H1 (cell line): Measurements from ENCODE around the gene ADGRB3. TPM values are rescaled to one million over a fixed set of nuclear protein-coding genes. Genes with fewer than 3 reads are reported as not detected.

Experiments
- CTCF ChIA-PET: fragments of 300-600 bp; sonication (Branson Sonifier 250); formaldehyde crosslinking; loops from one replicate; lab custom pipeline; 2021; ENCODE audit not compliant: partially characterized antibody; lab: Charles Lee
- POLR2A ChIA-PET: fragments of 300-600 bp; sonication (Branson Sonifier 250); formaldehyde crosslinking; loops from one replicate; lab custom pipeline; 2021; ENCODE audit warnings: inconsistent platforms; ENCODE audit not compliant: partially characterized antibody; lab: Charles Lee
- DNase-seq, 2 experiments: peaks; one replicate each; pipeline versions ENCODE4 v3.0.0 to v3.0.0-alpha.2; 2010 to 2022; ENCODE audit warnings: low spot score in 2 of 2, low read depth in 1 of 2, mixed read lengths in 1 of 2
- FAIRE-seq: peaks from 2 replicates; lab custom pipeline; 2011; peaks lifted over from hg19 to GRCh38; lab: Jason Lieb, UNC
- H2AFZ ChIP-seq: 2 replicates; pipeline ENCODE4 v1.8.1; 2012; ENCODE audit warnings: low read length, inconsistent platforms
- H2AK5ac ChIP-seq: 2 replicates; pipeline ENCODE4 v1.6.1; 2013; ENCODE audit warnings: low read depth, low read length
- H2BK120ac ChIP-seq: replicated peaks from 2 replicates; pipeline ENCODE3; 2013; ENCODE audit warnings: low read depth, low read length, inconsistent platforms
- H2BK12ac ChIP-seq: 2 replicates; pipeline ENCODE4 v1.6.1; 2013; ENCODE audit warnings: low read depth, low read length
- H2BK15ac ChIP-seq: 2 replicates; pipeline ENCODE4 v1.6.1; 2013; ENCODE audit warnings: low read length
- H2BK20ac ChIP-seq: 2 replicates; pipeline ENCODE4 v1.6.1; 2013; ENCODE audit warnings: low read length
- H2BK5ac ChIP-seq: 2 replicates; pipeline ENCODE4 v1.6.1; 2013; ENCODE audit warnings: low read depth, low read length
- H3K14ac ChIP-seq: 2 replicates; pipeline ENCODE4 v1.6.1; 2013; ENCODE audit warnings: inconsistent platforms; ENCODE audit not compliant: insufficient read length
- H3K18ac ChIP-seq: 2 replicates; pipeline ENCODE4 v1.6.1; 2013; ENCODE audit warnings: low read length; ENCODE audit errors: extremely low read depth
- H3K23ac ChIP-seq: 2 replicates; pipeline ENCODE4 v1.6.1; 2013; ENCODE audit warnings: inconsistent platforms; ENCODE audit not compliant: insufficient read length
- H3K23me2 ChIP-seq: 2 replicates; pipeline ENCODE4 v1.6.1; 2013; ENCODE audit warnings: low read depth, low read length
- H3K27ac ChIP-seq: 2 replicates; pipeline ENCODE4 v1.6.1; 2011; ENCODE audit warnings: low read depth, low read length, inconsistent platforms
- H3K27me3 ChIP-seq, 4 experiments: replicated peaks in 1 of 4; 1 replicate in 1 of 4; 2 replicates in 3 of 4; pipeline versions ENCODE4 v1.6.1 to v1.8.1; 2011 to 2013; ENCODE audit warnings: low read length in 3 of 4, mild to moderate bottlenecking in 3 of 4, inconsistent platforms in 2 of 4, mixed read lengths in 2 of 4, moderate library complexity in 1 of 4; ENCODE audit not compliant: control insufficient read depth in 3 of 4, insufficient read depth in 3 of 4; ENCODE audit errors: extremely low read depth in 1 of 4
- H3K36me3 ChIP-seq, 4 experiments: 2 replicates each; pipeline versions ENCODE4 v1.6.1 to v1.8.1; 2011 to 2013; ENCODE audit warnings: mild to moderate bottlenecking in 4 of 4, low read length in 3 of 4, moderate library complexity in 2 of 4, control low read depth in 1 of 4, inconsistent platforms in 1 of 4; ENCODE audit not compliant: insufficient read depth in 4 of 4, control insufficient read depth in 2 of 4
- H3K4ac ChIP-seq: replicated peaks from 2 replicates; pipeline ENCODE3; 2013; ENCODE audit warnings: low read length, low read depth, mixed read lengths, inconsistent platforms; ENCODE audit not compliant: insufficient read length
- H3K4me1 ChIP-seq, 4 experiments: replicated peaks in 1 of 4; 1 replicate in 1 of 4; 2 replicates in 3 of 4; pipeline versions ENCODE4 v1.6.1 to v1.8.1; 2011 to 2013; ENCODE audit warnings: low read length in 3 of 4, inconsistent platforms in 2 of 4, mixed read lengths in 1 of 4; ENCODE audit not compliant: insufficient read depth in 4 of 4, control insufficient read depth in 3 of 4
- H3K4me2 ChIP-seq, 2 experiments: 2 replicates each; pipeline versions ENCODE4 v1.6.1 to v1.8.1; 2011 to 2013; ENCODE audit warnings: low read depth in 2 of 2, low read length in 2 of 2, control low read depth in 1 of 2, inconsistent platforms in 1 of 2, mild to moderate bottlenecking in 1 of 2; ENCODE audit not compliant: insufficient read depth in 1 of 2
- H3K4me3 ChIP-seq, 4 experiments: fragments of 200-600, 300-600 bp in 1 of 4; sonication (generic), shearing (Covaris generic), sonication (Bioruptor Twin) in 1 of 4; 2 replicates each; pipeline versions ENCODE4 v1.5.1 to v1.8.1; 2011 to 2016; ENCODE audit warnings: low read length in 4 of 4, low read depth in 3 of 4, control low read depth in 2 of 4, inconsistent platforms in 2 of 4, mild to moderate bottlenecking in 2 of 4, mixed read lengths in 1 of 4, moderate library complexity in 1 of 4; ENCODE audit not compliant: insufficient read depth in 2 of 4; ENCODE audit errors: extremely low read depth in 1 of 4
- H3K56ac ChIP-seq: replicated peaks from 2 replicates; pipeline ENCODE3; 2013; ENCODE audit warnings: low read depth, mild to moderate bottlenecking, mixed read lengths, low read length, inconsistent platforms; ENCODE audit not compliant: insufficient read length
- H3K79me1 ChIP-seq: 2 replicates; pipeline ENCODE4 v1.6.1; 2013; ENCODE audit warnings: low read depth, low read length, control low read depth
- H3K79me2 ChIP-seq, 2 experiments: 2 replicates each; pipeline versions ENCODE4 v1.6.1 to v1.8.1; 2012 to 2013; ENCODE audit warnings: low read length in 2 of 2, mild to moderate bottlenecking in 2 of 2, inconsistent platforms in 1 of 2; ENCODE audit not compliant: insufficient read depth in 2 of 2, control insufficient read depth in 1 of 2
- H3K9ac ChIP-seq, 4 experiments: replicated peaks in 1 of 4; 1 replicate in 1 of 4; 2 replicates in 3 of 4; pipeline versions ENCODE4 v1.6.1 to v1.8.1; 2011 to 2013; ENCODE audit warnings: low read depth in 3 of 4, low read length in 3 of 4, control low read depth in 2 of 4, mild to moderate bottlenecking in 2 of 4, moderate library complexity in 2 of 4, inconsistent platforms in 1 of 4; ENCODE audit errors: extremely low read depth in 1 of 4
- H3K9me3 ChIP-seq, 2 experiments: 2 replicates each; pipeline versions ENCODE4 v1.6.1 to v1.8.1; 2012 to 2013; ENCODE audit warnings: mild to moderate bottlenecking in 2 of 2, moderate library complexity in 2 of 2, control low read depth in 1 of 2, inconsistent platforms in 1 of 2, low read depth in 1 of 2, low read length in 1 of 2, mixed read lengths in 1 of 2; ENCODE audit not compliant: insufficient read depth in 2 of 2
- H4K20me1 ChIP-seq, 2 experiments: replicated peaks in 1 of 2; 2 replicates each; pipeline versions ENCODE3 to v1.8.1; 2011 to 2013; ENCODE audit warnings: inconsistent platforms in 2 of 2, low read length in 2 of 2, mild to moderate bottlenecking in 1 of 2; ENCODE audit not compliant: insufficient read depth in 2 of 2, control insufficient read depth in 1 of 2
- H4K5ac ChIP-seq: 2 replicates; pipeline ENCODE4 v1.6.1; 2013; ENCODE audit warnings: low read length, low read depth, mixed read lengths, inconsistent platforms; ENCODE audit not compliant: insufficient read length
- H4K8ac ChIP-seq: 2 replicates; pipeline ENCODE4 v1.8.0; 2013; ENCODE audit warnings: mild to moderate bottlenecking, moderate library complexity, low read length, inconsistent platforms; ENCODE audit not compliant: insufficient read depth; ENCODE audit errors: extremely low read depth
- H4K91ac ChIP-seq: replicated peaks from 2 replicates; pipeline ENCODE3; 2013; ENCODE audit warnings: low read length, mixed read lengths, inconsistent platforms; ENCODE audit not compliant: insufficient read length
- BCL11A ChIP-seq, 2 experiments: IDR thresholded peaks; one replicate each; pipeline ENCODE4 v1.6.1; 2011; ENCODE audit warnings: low read depth in 2 of 2, low read length in 2 of 2, mild to moderate bottlenecking in 2 of 2
- CHD2 ChIP-seq: IDR thresholded peaks from 2 replicates; pipeline ENCODE4 v1.6.1; 2012; ENCODE audit warnings: low read length, improper control_type of control experiment
- GTF2F1 ChIP-seq: IDR thresholded peaks from 2 replicates; pipeline ENCODE4 v1.6.1; 2012; ENCODE audit warnings: low read depth, low read length, improper control_type of control experiment, borderline replicate concordance
- RXRA ChIP-seq: IDR thresholded peaks from 2 replicates; pipeline ENCODE4 v1.6.1; 2011; ENCODE audit warnings: low read depth, mild to moderate bottlenecking, low read length, moderate library complexity; ENCODE audit not compliant: insufficient read depth
- TEAD4 ChIP-seq: IDR thresholded peaks from 2 replicates; pipeline ENCODE4 v1.6.1; 2012; ENCODE audit warnings: low read depth, low read length, inconsistent platforms, mixed read lengths
- WGBS, 2 experiments: shearing (Covaris generic) in 1 of 2; methylation state at CpG; one replicate each; pipeline versions ENCODE4 v1.1.6 to v1.1.7; 2013 to 2015; ENCODE audit warnings: low lambda C conversion rate in 2 of 2, mixed read lengths in 2 of 2, inconsistent platforms in 1 of 2, low coverage in 1 of 2, missing lambda C conversion rate in 1 of 2; ENCODE audit not compliant: insufficient replicate concordance in 2 of 2, insufficient coverage in 1 of 2, insufficient read length in 1 of 2; ENCODE audit errors: extremely low coverage in 1 of 2, missing lambda C conversion rate in 1 of 2; 5-methylcytosine and 5-hydroxymethylcytosine counted together
- polyA plus RNA-seq, 7 experiments: library from polyadenylated mRNA; depleted of rRNA in 3 of 7; stranded (reverse) in 5 of 7; unstranded in 2 of 7; fragments of >200 nt in 5 of 7; fragments of 200-250 nt in 2 of 7; gene quantifications; 1 replicate in 5 of 7; 2 replicates in 1 of 7; 4 replicates in 1 of 7; pipeline versions ENCODE4 v1.2.1 to v1.2.3, GENCODE V29; 2011 to 2013; ENCODE audit warnings: missing spikeins in 2 of 7, mixed read lengths in 2 of 7
- total RNA-seq: library from RNA; stranded (reverse); fragmentation: NEBNext Ultra II Directional; extraction: Animal tissue kit (Norgen Biotek cat#: 25700); gene quantifications from 2 replicates; pipeline ENCODE4 v1.2.1, GENCODE V29; 2021

The ADGRB3 gene
- total and polyA plus RNA-seq, 2 of the 8 experiments (the other 6 are each of a cell fraction or from before 2014, with no cell fraction given) = 0.35 to 1.2 TPM

DNA sequence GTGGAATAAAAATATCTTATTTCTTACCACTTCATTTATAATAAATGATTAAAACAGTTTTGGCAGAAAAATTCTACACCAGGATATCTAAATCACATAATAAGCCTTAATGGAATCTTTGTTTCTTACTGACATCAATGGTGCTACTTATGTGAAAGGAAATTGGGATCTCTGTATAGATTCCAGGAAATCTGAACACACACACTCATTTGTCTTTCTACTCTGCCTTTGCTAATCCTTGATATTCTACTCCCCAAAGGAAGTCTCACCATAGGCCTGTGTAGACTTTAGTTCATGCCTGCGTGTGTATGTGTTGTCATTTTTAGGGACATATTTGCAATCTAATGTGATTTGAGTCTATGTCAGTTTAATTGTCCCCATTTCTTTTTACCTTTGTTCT lies 7.9 kb downstream of the ADGRB3 start:
- Histone ChIP-seq H3K18ac (no peak overlapping the region), H2BK15ac (no peak overlapping the region), H3K79me2 (no peaks in the 10 kb centered on the region), H3K79me1 (no peaks in the 10 kb centered on the region), H4K20me1 (peaks cover 0 to 4% of the 10 kb centered on the region in 2 experiments), H3K4me2 (no peak overlapping the region), H2AFZ (no peak overlapping the region), H2BK120ac (no peak overlapping the region), H3K23me2 (peaks cover 10% of the 10 kb centered on the region), H3K4me1 (peaks cover 0 to 13% (median 7%) of the 10 kb centered on the region in 4 experiments; a peak in 5 of 7 replicates), H3K14ac (no peak overlapping the region), H2AK5ac (no peak overlapping the region), H3K56ac (no peak overlapping the region), H4K8ac (no peak overlapping the region), H3K4me3 (no peak overlapping the region), H3K23ac (no peak overlapping the region), H2BK12ac (no peak overlapping the region), H4K91ac (no peak overlapping the region), H3K4ac (no peak overlapping the region), H2BK20ac (no peak overlapping the region), H3K27me3 (peaks cover 0 to 16% (median 9%) of the 10 kb centered on the region in 4 experiments; a peak in 5 of 7 replicates), H3K36me3 (no peaks in the 10 kb centered on the region), H3K9ac (no peak overlapping the region), H3K27ac (no peak overlapping the region), H2BK5ac (no peak overlapping the region), H3K9me3 (no peaks in the 10 kb centered on the region), H4K5ac (no peak overlapping the region)
- FAIRE-seq = no peak
- DNase-seq = no peak
- 87% methylated on average over 1 of the region's 1 CpG; no CpG with 5 or more reads in 1 of the 2 experiments for WGBS, 2 experiments
- ChIA-PET CTCF (no interaction called here), POLR2A (no interaction called here)
- TF ChIP-seq GTF2F1 (no peak), TEAD4 (no peak), BCL11A (IDR thresholded peaks at IDR 0.05; ENCODE audit: low read depth in 2 of 2, low read length in 2 of 2) (no peak), RXRA (no peak), CHD2 (no peak)
